ENCODE measurements around the gene DENND1A. TPM values are rescaled to one million over a fixed set of nuclear protein-coding genes. Genes with fewer than 3 reads are reported as not detected.

The DENND1A gene
- total and polyA plus RNA-seq, 2 donors = 6.7 to 9.2 TPM

DNA sequence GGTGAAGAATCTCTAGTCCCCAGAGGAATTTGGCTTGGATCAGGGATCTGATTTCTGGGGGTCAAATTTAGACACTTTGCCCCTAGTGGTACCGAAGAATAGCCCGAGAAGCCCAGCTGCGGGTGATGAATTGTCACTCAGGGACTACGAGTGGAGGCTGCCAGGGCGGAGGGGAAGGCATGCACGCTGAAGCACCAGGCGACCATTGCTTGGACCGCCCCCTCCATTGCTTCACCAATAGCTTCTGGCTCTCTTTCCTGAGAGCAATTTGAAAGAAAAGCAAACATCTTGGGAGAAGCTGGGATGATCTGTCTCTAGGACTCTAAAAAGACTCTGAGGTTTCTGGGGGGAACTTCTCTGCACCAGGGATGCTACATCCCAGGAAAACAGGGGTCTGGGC lies 436.3 kb downstream of the DENND1A start:
- WGBS = 94% methylated on average over 8 of the region's 8 CpGs
- DNase-seq (ENCODE audit: low read depth in 6 of 9, low spot score in 9 of 9) = no peak

DNA sequence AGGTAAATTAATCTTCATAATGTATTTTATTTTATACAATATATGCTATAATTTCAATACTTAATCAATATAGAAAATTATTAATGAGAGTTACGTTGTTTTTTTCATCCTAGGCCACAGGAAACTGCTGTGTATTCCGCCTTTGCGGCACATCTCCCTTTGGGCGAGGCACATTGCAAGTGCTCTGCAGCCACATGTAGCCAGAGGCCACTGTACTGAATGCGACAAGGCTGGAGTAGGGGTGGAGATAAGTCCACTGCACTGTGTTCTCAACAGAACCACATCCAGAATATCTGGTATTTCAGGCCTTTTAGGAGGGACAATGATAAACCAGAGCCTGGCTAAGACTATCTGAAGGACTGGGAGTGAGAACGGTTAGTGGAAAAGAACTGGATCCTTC lies 439.2 kb downstream of the DENND1A start:
- peaks cover 0 to 8% of the 10 kb centered on the region in 2 donors for H3K4me1 ChIP-seq (ENCODE audit: control insufficient read depth in 2 of 2, insufficient read depth in 2 of 2, low read length in 2 of 2)
- 89% methylated on average over 6 of the region's 6 CpGs for WGBS
- DNase-seq (ENCODE audit: low read depth in 6 of 9, low spot score in 9 of 9) = no peak

More for the DNA sequence above, 436.3 kb downstream of the DENND1A start:
- Histone ChIP-seq H3K9me3 (ENCODE audit: control insufficient read depth in 2 of 2, insufficient read depth in 1 of 2, low read length in 1 of 2) (no peaks in the 10 kb centered on the region), H3K4me1 (ENCODE audit: control insufficient read depth in 2 of 2, insufficient read depth in 2 of 2, low read length in 2 of 2) (peaks cover 0 to 7% of the 10 kb centered on the region in 2 donors), H3K4me3 (ENCODE audit: low read length in 2 of 2) (no peak overlapping the region), H3K36me3 (ENCODE audit: control insufficient read depth in 2 of 2, insufficient read depth in 2 of 2, low read length in 1 of 2) (no peaks in the 10 kb centered on the region), H3K27ac (ENCODE audit: low read depth in 1 of 2, low read length in 1 of 2) (no peak overlapping the region), H3K27me3 (ENCODE audit: control insufficient read depth in 2 of 2, insufficient read depth in 1 of 2, low read length in 1 of 2) (no peaks in the 10 kb centered on the region)

DNA sequence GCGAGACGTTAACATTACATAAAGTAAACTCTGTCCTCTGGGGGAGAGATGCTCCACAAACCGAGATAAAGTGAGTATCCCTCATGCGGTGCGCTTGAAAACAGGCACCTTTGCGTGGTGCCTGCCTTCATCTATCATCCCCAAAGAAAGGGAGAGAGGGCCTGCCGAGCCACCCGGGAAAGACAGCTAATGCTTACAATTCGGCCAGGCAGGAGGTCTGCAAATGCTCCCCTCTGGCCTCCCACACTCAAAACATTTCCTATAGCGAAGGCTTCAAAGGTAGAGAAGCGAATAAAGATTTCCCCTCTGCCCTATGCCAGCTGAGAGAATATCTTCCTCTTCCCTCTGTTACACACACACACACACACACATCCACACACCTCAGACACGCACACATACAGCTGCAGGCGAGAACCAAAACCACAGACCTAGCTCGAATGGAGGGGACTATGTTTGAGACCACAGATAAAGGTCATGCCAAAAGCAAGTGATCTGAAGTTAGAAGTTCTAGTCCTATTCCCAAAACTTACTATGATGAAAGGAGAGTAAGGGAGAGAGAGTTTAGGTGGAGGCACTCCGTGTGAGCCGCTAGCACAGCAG lies 441.1 kb downstream of the DENND1A start:
- Histone ChIP-seq H3K4me3 (ENCODE audit: low read length in 2 of 2) (no peak overlapping the region), H3K36me3 (ENCODE audit: control insufficient read depth in 2 of 2, insufficient read depth in 2 of 2, low read length in 1 of 2) (no peaks in the 10 kb centered on the region), H3K4me1 (ENCODE audit: control insufficient read depth in 2 of 2, insufficient read depth in 2 of 2, low read length in 2 of 2) (peaks cover 0 to 8% of the 10 kb centered on the region in 2 donors), H3K27ac (ENCODE audit: low read depth in 1 of 2, low read length in 1 of 2) (no peak overlapping the region), H3K9me3 (ENCODE audit: control insufficient read depth in 2 of 2, insufficient read depth in 1 of 2, low read length in 1 of 2) (no peaks in the 10 kb centered on the region), H3K27me3 (ENCODE audit: control insufficient read depth in 2 of 2, insufficient read depth in 1 of 2, low read length in 1 of 2) (no peaks in the 10 kb centered on the region)
- WGBS = 61% methylated on average over 16 of the region's 16 CpGs
- DNase-seq (ENCODE audit: low read depth in 6 of 9, low spot score in 9 of 9) = peak in 3 of 9 donors; percentile 4 to 42 (median 14)

More for the DNA sequence above, 439.2 kb downstream of the DENND1A start:
- no peaks in the 10 kb centered on the region for H3K9me3 ChIP-seq (ENCODE audit: control insufficient read depth in 2 of 2, insufficient read depth in 1 of 2, low read length in 1 of 2)
- H3K4me3 ChIP-seq (ENCODE audit: low read length in 2 of 2) = no peak overlapping the region
- no peaks in the 10 kb centered on the region for H3K36me3 ChIP-seq (ENCODE audit: control insufficient read depth in 2 of 2, insufficient read depth in 2 of 2, low read length in 1 of 2)
- H3K27ac ChIP-seq (ENCODE audit: low read depth in 1 of 2, low read length in 1 of 2) = no peak overlapping the region
- H3K27me3 ChIP-seq (ENCODE audit: control insufficient read depth in 2 of 2, insufficient read depth in 1 of 2, low read length in 1 of 2) = no peaks in the 10 kb centered on the region

DNA sequence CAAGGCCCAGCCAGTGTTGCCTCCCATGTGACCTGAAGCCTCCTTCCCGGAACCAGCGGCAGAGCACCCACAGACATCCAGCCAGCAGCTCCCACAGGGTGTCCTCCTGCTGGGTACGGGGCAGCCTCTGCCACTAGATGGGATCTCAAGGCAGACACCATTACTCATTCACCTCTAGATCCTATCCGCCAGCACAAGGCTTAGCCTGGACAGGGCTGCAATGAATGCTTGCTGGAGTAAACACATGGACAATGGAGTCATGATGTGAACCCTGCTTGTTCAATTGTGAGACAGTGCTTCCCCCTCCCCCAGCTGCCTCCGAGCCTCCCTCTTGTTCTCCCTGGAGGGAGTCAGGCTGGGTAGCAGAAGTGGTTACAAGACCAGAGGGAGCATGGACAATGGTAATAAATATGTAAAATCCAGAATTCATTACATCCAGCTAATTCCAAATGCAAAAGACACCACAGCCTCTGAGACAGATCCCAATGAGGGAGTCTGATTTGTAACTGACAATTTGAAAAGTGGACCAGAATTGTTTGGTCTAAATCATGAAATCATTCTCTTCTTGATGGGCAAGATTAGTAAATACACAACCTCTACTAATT lies 441.9 kb downstream of the DENND1A start:
- no peak overlapping the region for H3K4me3 ChIP-seq (ENCODE audit: low read length in 2 of 2)
- peaks cover 0 to 8% of the 10 kb centered on the region in 2 donors for H3K4me1 ChIP-seq (ENCODE audit: control insufficient read depth in 2 of 2, insufficient read depth in 2 of 2, low read length in 2 of 2)
- H3K9me3 ChIP-seq (ENCODE audit: control insufficient read depth in 2 of 2, insufficient read depth in 1 of 2, low read length in 1 of 2) = no peaks in the 10 kb centered on the region
- no peak overlapping the region for H3K27ac ChIP-seq (ENCODE audit: low read depth in 1 of 2, low read length in 1 of 2)
- H3K36me3 ChIP-seq (ENCODE audit: control insufficient read depth in 2 of 2, insufficient read depth in 2 of 2, low read length in 1 of 2) = no peaks in the 10 kb centered on the region
- no peak for DNase-seq (ENCODE audit: low read depth in 6 of 9, low spot score in 9 of 9)
- WGBS = 99% methylated on average over 5 of the region's 5 CpGs
- no peaks in the 10 kb centered on the region for H3K27me3 ChIP-seq (ENCODE audit: control insufficient read depth in 2 of 2, insufficient read depth in 1 of 2, low read length in 1 of 2)

DNA sequence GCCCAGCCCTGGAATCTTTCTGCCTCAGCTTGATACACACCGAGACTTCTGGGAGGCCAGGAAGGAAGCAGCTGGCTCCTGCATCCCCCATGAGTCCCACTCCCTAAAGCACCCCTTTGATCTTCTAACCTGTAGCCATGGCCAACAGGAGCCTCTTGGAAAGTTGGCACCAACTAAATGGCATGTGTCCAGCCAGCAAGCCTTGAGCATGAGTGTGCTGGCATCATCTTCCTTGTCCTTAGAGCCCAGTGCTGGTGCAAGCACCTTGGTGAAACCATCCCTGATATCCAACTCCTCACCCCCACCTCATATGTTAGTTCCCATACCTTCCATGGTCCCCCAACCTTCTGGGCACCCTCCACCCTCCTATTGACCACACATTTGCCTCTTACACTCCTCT lies 443.5 kb downstream of the DENND1A start:
- 84% methylated on average over 1 of the region's 1 CpG for WGBS

DNA sequence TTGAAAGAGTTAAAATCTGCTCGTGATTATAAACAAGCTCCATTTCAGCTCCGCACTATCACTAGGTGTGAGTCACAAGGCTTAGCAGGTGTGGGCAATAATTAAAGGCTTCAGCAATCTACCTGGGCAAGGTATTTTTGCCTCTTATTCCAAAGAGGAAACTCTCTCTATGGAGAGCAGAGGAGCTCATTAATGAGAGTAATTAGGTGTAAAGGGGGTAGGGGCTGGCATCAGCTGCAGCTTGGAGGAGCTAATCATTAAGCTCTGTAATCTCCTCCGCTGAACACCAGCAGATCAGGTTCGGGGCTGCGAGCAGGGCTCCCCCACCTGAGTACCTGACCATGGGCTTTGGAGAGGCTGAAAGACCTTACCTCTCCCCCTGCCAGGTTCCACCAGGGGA lies 444.7 kb downstream of the DENND1A start:
- Histone ChIP-seq H3K9me3 (ENCODE audit: control insufficient read depth in 2 of 2, insufficient read depth in 1 of 2, low read length in 1 of 2) (no peaks in the 10 kb centered on the region), H3K36me3 (ENCODE audit: control insufficient read depth in 2 of 2, insufficient read depth in 2 of 2, low read length in 1 of 2) (no peaks in the 10 kb centered on the region), H3K4me3 (ENCODE audit: low read length in 2 of 2) (no peak overlapping the region), H3K4me1 (ENCODE audit: control insufficient read depth in 2 of 2, insufficient read depth in 2 of 2, low read length in 2 of 2) (peaks cover 0 to 11% of the 10 kb centered on the region in 2 donors), H3K27ac (ENCODE audit: low read depth in 1 of 2, low read length in 1 of 2) (no peak overlapping the region), H3K27me3 (ENCODE audit: control insufficient read depth in 2 of 2, insufficient read depth in 1 of 2, low read length in 1 of 2) (no peaks in the 10 kb centered on the region)
- 97% methylated on average over 5 of the region's 5 CpGs for WGBS
- DNase-seq (ENCODE audit: low read depth in 6 of 9, low spot score in 9 of 9) = no peak

More for the DNA sequence above, 443.5 kb downstream of the DENND1A start:
- H3K4me3 ChIP-seq (ENCODE audit: low read length in 2 of 2) = no peak overlapping the region
- no peak for DNase-seq (ENCODE audit: low read depth in 6 of 9, low spot score in 9 of 9)
- H3K27me3 ChIP-seq (ENCODE audit: control insufficient read depth in 2 of 2, insufficient read depth in 1 of 2, low read length in 1 of 2) = no peaks in the 10 kb centered on the region
- H3K36me3 ChIP-seq (ENCODE audit: control insufficient read depth in 2 of 2, insufficient read depth in 2 of 2, low read length in 1 of 2) = no peaks in the 10 kb centered on the region
- no peaks in the 10 kb centered on the region for H3K9me3 ChIP-seq (ENCODE audit: control insufficient read depth in 2 of 2, insufficient read depth in 1 of 2, low read length in 1 of 2)
- peaks cover 0 to 8% of the 10 kb centered on the region in 2 donors for H3K4me1 ChIP-seq (ENCODE audit: control insufficient read depth in 2 of 2, insufficient read depth in 2 of 2, low read length in 2 of 2)
- no peak overlapping the region for H3K27ac ChIP-seq (ENCODE audit: low read depth in 1 of 2, low read length in 1 of 2)

DNA sequence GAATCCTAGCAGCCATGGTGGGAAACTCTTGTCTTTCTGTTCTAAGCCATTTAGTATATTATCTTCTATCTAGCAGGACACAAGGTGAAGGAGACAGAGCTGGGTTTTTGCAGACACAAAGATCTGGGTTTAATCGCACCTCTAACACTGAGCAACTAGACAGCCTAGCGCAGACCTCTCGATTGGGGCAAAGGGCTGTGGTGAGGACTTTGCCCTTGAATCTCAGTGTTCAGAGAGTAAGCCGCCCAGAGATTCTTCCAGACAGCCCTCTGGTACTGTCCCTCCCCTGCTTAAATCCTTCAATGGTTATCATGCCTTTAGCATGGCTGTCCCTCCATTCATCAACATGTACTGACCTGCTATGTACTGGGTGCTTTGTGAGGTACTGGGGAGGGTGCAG lies 445.8 kb downstream of the DENND1A start:
- Histone ChIP-seq H3K36me3 (ENCODE audit: control insufficient read depth in 2 of 2, insufficient read depth in 2 of 2, low read length in 1 of 2) (no peaks in the 10 kb centered on the region), H3K27me3 (ENCODE audit: control insufficient read depth in 2 of 2, insufficient read depth in 1 of 2, low read length in 1 of 2) (no peaks in the 10 kb centered on the region), H3K27ac (ENCODE audit: low read depth in 1 of 2, low read length in 1 of 2) (no peak overlapping the region), H3K4me1 (ENCODE audit: control insufficient read depth in 2 of 2, insufficient read depth in 2 of 2, low read length in 2 of 2) (peaks cover 0 to 11% of the 10 kb centered on the region in 2 donors), H3K4me3 (ENCODE audit: low read length in 2 of 2) (no peak overlapping the region), H3K9me3 (ENCODE audit: control insufficient read depth in 2 of 2, insufficient read depth in 1 of 2, low read length in 1 of 2) (no peaks in the 10 kb centered on the region)
- 96% methylated on average over 4 of the region's 4 CpGs for WGBS
- no peak for DNase-seq (ENCODE audit: low read depth in 6 of 9, low spot score in 9 of 9)

DNA sequence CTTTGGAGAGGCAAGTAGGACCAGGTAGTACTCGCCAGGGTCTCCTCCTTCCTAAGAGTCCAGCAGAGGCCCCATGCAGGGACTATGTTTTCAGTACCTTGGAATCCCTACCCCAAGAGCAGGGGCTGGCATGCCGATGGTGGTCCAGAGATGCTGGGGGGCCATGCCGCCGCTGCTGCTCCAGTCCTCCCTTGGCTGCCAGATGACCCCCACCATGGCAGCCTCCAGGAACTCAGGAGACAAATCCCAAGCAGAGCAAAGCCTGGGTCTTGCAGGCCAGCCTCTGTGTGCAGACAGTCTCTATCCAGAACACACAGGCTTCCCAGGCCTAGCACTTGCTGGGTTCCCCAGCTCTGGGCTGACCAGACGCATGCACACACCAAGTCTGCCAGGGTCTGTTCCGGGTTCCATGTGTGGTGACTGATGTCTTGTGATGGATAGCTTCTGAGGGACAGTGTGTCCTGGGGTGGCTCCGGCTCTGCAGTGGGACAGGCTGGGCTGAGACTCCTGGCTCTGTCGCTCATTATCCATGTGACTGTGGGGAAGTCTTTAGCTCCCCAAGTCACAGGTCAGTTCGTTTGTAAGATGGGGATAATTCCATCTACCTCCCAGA lies 446.6 kb downstream of the DENND1A start:
- Histone ChIP-seq H3K36me3 (ENCODE audit: control insufficient read depth in 2 of 2, insufficient read depth in 2 of 2, low read length in 1 of 2) (no peaks in the 10 kb centered on the region), H3K4me3 (ENCODE audit: low read length in 2 of 2) (no peak overlapping the region), H3K9me3 (ENCODE audit: control insufficient read depth in 2 of 2, insufficient read depth in 1 of 2, low read length in 1 of 2) (no peaks in the 10 kb centered on the region), H3K4me1 (ENCODE audit: control insufficient read depth in 2 of 2, insufficient read depth in 2 of 2, low read length in 2 of 2) (peaks cover 0 to 5% of the 10 kb centered on the region in 2 donors), H3K27me3 (ENCODE audit: control insufficient read depth in 2 of 2, insufficient read depth in 1 of 2, low read length in 1 of 2) (no peaks in the 10 kb centered on the region), H3K27ac (ENCODE audit: low read depth in 1 of 2, low read length in 1 of 2) (no peak overlapping the region)
- WGBS = over 99% methylated on average over 9 of the region's 9 CpGs
- DNase-seq (ENCODE audit: low read depth in 6 of 9, low spot score in 9 of 9) = no peak

DNA sequence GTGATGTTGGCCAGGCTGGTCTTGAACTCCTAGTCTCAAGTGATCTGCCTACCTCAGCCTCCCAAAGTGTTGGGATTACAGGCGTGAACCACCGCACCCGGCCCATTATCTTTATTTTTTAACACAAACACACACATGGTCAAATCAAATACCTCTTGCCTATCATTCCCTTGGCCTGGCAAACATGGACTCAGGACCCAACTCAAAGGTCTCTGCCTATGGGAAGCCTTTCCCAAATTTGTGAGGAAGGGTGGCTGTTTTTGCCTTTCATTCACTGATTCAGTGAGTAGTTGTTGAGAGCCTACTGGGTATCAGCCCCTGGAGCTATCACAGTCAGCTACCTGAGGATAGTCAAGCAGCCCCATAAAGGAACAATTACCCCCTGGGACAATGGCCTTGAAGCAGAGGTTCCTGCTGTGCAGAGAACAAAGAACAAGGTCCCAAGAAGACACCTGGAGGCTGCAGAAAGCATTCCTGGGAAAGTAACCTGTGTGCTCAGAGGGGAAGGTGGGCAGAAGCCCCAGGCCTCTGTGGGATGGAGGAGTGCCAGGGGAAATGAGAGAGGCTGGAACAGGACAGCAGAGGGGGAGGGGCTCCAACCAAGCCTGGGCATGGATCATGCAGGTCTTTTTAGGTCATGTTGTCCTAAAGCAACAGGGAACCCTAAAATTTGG lies 447.5 kb downstream of the DENND1A start:
- DNase-seq (ENCODE audit: low read depth in 6 of 9, low spot score in 9 of 9) = no peak
- Histone ChIP-seq H3K4me3 (ENCODE audit: low read length in 2 of 2) (no peak overlapping the region), H3K36me3 (ENCODE audit: control insufficient read depth in 2 of 2, insufficient read depth in 2 of 2, low read length in 1 of 2) (no peaks in the 10 kb centered on the region), H3K4me1 (ENCODE audit: control insufficient read depth in 2 of 2, insufficient read depth in 2 of 2, low read length in 2 of 2) (peaks cover 0 to 5% of the 10 kb centered on the region in 2 donors), H3K9me3 (ENCODE audit: control insufficient read depth in 2 of 2, insufficient read depth in 1 of 2, low read length in 1 of 2) (no peaks in the 10 kb centered on the region), H3K27ac (ENCODE audit: low read depth in 1 of 2, low read length in 1 of 2) (no peak overlapping the region), H3K27me3 (ENCODE audit: control insufficient read depth in 2 of 2, insufficient read depth in 1 of 2, low read length in 1 of 2) (no peaks in the 10 kb centered on the region)
- WGBS = 100% methylated on average over 3 of the region's 3 CpGs
